Activated CD8-positive, alpha-beta T cell treated with anti-CD3 and anti-CD28 coated beads for 36 hours (primary cell): Measurements from ENCODE around the gene UCHL5. TPM values are rescaled to one million over a fixed set of nuclear protein-coding genes. Genes with fewer than 3 reads are reported as not detected.

ENCODE experiments used
- ATAC-seq: fragments of 200-7000 bp; cut with Tn5 transposase; one replicate; pipeline ENCODE4 v1.10.0; 2021; ENCODE audit warnings: mild to moderate bottlenecking, moderate library complexity
- CTCF ChIA-PET: fragments of 350-600 bp; sonication (Branson Sonifier 250); formaldehyde crosslinking; loops from one replicate; lab custom pipeline; 2021; ENCODE audit warnings: antibody characterized with exemption; lab: Charles Lee
- POLR2A ChIA-PET: fragments of 350-600 bp; sonication (Branson Sonifier 250); formaldehyde crosslinking; loops from one replicate; lab custom pipeline; 2021; ENCODE audit warnings: antibody characterized with exemption; lab: Charles Lee
- DNase-seq: peaks from one replicate; pipeline ENCODE4 v3.0.0-alpha.2; 2020
- H3K27ac Mint-ChIP-seq: one replicate; pipeline ENCODE4 v1.8.0; 2021; ENCODE audit warnings: mild to moderate bottlenecking, mixed read lengths
- H3K27me3 Mint-ChIP-seq: one replicate; pipeline ENCODE4 v1.8.0; 2021; ENCODE audit warnings: mixed read lengths
- H3K36me3 Mint-ChIP-seq: one replicate; pipeline ENCODE4 v1.8.0; 2021; ENCODE audit warnings: low read depth, mixed read lengths
- H3K4me1 Mint-ChIP-seq: one replicate; pipeline ENCODE4 v1.8.0; 2021; ENCODE audit warnings: low read depth, mixed read lengths
- H3K4me3 Mint-ChIP-seq: one replicate; pipeline ENCODE4 v1.8.0; 2021; ENCODE audit warnings: mild to moderate bottlenecking, moderate library complexity, mixed read lengths
- H3K9me3 Mint-ChIP-seq: one replicate; pipeline ENCODE4 v1.8.0; 2021; ENCODE audit warnings: mixed read lengths
- CTCF ChIP-seq: fragments of 200-600 bp; IDR thresholded peaks from one replicate; pipeline ENCODE4 v1.8.0; 2022; ENCODE audit warnings: antibody characterized with exemption, mild to moderate bottlenecking
- intact Hi-C: fragments of 100-400 bp; cut with micrococcal nuclease; formaldehyde crosslinking; loops from one replicate; pipeline ENCODE4 v1.10.0; 2022
- total RNA-seq, 2 experiments: library from RNA; stranded (reverse); gene quantifications; one replicate each; pipeline ENCODE4 v1.2.3, GENCODE V29; 2021

UCHL5 gene
- total RNA-seq, 2 experiments from 2014 or later, result 81.3 to 85.7 TPM

- H3K27me3 Mint-ChIP-seq, result no peaks in the 10 kb centered on the region
- POLR2A ChIA-PET, result interaction anchor here (1.1 kb wide), 1 partner anchor 10 kb away, joined by 4 read pairs; no protein-coding TSS in a partner anchor
- H3K9me3 Mint-ChIP-seq, result no peaks in the 10 kb centered on the region
- TF ChIP-seq CTCF, result no peak
- CTCF ChIA-PET, result interaction anchor here (0.6 kb wide), 1 partner anchor 23 kb away, joined by 3 read pairs; no protein-coding TSS in a partner anchor
- DNase-seq (no peak), ATAC-seq (no peak)
- peaks cover 3% of the 10 kb centered on the region for H3K4me1 Mint-ChIP-seq
- intact Hi-C loops, result no loop called here
- H3K36me3 Mint-ChIP-seq, result peaks cover 10% of the 10 kb centered on the region
- H3K4me3 Mint-ChIP-seq, result no peak overlapping the region
- H3K27ac Mint-ChIP-seq, result no peak overlapping the region
These were observed 35.0 kb upstream of the UCHL5 start for GRCh38 chr1:193094112-193094511.

DNA sequence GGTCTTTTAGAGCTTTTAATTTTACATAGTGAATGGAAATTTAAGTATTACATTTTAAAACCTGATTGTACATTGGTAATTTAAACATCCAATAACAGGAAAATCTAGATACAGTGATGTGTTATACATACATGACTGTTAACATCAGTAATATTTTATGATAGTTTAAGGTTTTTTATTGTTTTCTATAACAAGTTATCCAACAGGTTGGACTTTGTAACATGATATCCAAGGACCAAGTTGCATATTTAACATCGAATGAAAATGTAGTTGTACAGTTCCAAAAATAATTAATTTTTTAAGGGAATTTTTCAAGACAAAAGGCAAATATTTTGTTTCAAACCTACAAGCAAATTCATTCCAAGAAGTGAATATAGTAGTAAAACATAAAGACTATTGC lies 31.7 kb upstream of the UCHL5 start:
- no peak overlapping the region for H3K27ac Mint-ChIP-seq
- CTCF ChIA-PET, result no interaction called here
- no peak for TF ChIP-seq CTCF
- intact Hi-C loops, result no loop called here
- POLR2A ChIA-PET, result no interaction called here
- ATAC-seq (no peak), DNase-seq (no peak)
- H3K4me1 Mint-ChIP-seq, result no peaks in the 10 kb centered on the region
- no peak overlapping the region for H3K4me3 Mint-ChIP-seq
- no peaks in the 10 kb centered on the region for H3K9me3 Mint-ChIP-seq
- H3K36me3 Mint-ChIP-seq, result peaks cover 2% of the 10 kb centered on the region
- no peaks in the 10 kb centered on the region for H3K27me3 Mint-ChIP-seq

GRCh38 chr1:193087893-193088292 lies 28.7 kb upstream of the UCHL5 start:
- Mint-ChIP-seq H3K27ac (no peak overlapping the region), H3K4me3 (no peak overlapping the region), H3K36me3 (peaks cover 18% of the 10 kb centered on the region), H3K27me3 (no peaks in the 10 kb centered on the region), H3K9me3 (no peaks in the 10 kb centered on the region), H3K4me1 (no peaks in the 10 kb centered on the region)
- ChIA-PET CTCF (no interaction called here), POLR2A (no interaction called here)
- DNase-seq (no peak), ATAC-seq (no peak)
- TF ChIP-seq CTCF, result no peak
- intact Hi-C loops, result no loop called here

DNA sequence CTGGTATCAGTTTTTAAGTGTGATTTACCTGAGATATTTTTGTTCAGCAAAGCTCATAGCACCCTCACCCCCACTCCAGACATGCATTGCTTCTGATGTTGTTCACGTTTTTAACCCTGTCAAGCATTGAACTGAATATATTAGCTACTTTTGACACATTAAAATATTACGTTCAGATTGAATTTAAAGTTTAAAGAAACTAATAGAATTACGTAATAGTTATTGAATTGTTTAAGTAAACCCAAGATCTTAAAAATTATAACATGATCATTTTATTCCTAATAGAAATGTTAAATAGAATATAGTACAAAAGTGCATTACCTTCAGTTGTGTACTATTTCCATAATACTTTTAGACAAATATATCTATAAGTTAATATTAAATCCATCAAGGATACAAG lies 27.2 kb upstream of the UCHL5 start:
- no peak for TF ChIP-seq CTCF
- no peak for DNase-seq
- no peaks in the 10 kb centered on the region for H3K9me3 Mint-ChIP-seq
- H3K4me3 Mint-ChIP-seq, result no peak overlapping the region
- H3K4me1 Mint-ChIP-seq, result no peaks in the 10 kb centered on the region
- no peak overlapping the region for H3K27ac Mint-ChIP-seq
- ChIA-PET CTCF (interaction anchor here (1.2 kb wide), 1 partner anchor 16 kb away, joined by 3 read pairs; no protein-coding TSS in a partner anchor), POLR2A (no interaction called here)
- no peaks in the 10 kb centered on the region for H3K27me3 Mint-ChIP-seq
- no peak for ATAC-seq
- H3K36me3 Mint-ChIP-seq, result peaks cover 25% of the 10 kb centered on the region
- intact Hi-C loops, result no loop called here

DNA sequence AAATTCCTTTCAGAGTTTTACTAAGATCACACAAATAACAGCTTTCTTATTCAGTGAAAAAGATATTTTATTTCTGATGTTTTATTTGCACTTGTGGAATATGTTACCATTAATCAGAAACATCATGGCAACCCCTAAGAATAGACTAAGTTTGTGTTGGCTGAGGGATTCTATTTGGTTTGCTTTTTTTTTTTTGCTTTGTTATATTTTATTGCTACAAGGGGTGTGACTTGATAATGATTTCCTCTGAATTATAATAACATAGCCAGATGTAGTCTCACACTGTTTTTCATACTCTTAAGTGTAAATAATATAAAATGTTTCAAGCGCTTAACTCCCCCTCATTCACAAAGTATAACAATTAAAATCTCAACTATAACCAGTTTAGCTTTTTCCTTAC lies 26.1 kb upstream of the UCHL5 start:
- intact Hi-C loops, result no loop called here
- Mint-ChIP-seq H3K27me3 (no peaks in the 10 kb centered on the region), H3K36me3 (peaks cover 25% of the 10 kb centered on the region), H3K9me3 (no peaks in the 10 kb centered on the region), H3K4me1 (no peaks in the 10 kb centered on the region), H3K27ac (no peak overlapping the region), H3K4me3 (no peak overlapping the region)
- DNase-seq, result no peak
- TF ChIP-seq CTCF, result no peak
- ChIA-PET CTCF (interaction anchor here (1.2 kb wide), 2 partner anchors 15 to 17 kb away, joined by 3 read pairs; no protein-coding TSS in a partner anchor), POLR2A (interaction anchor here (1.7 kb wide), 1 partner anchor 25 kb away, joined by 3 read pairs; no protein-coding TSS in a partner anchor)
- ATAC-seq, result no peak
